Measurements from ENCODE around the gene TBC1D19. TPM values are rescaled to one million over a fixed set of nuclear protein-coding genes. Genes with fewer than 3 reads are reported as not detected.
"Not testable (repeated sequence)": the region's sequence is repeated elsewhere in the genome, so short reads cannot be mapped to it uniquely, and the experiment has no call there.

TBC1D19 gene
- total and polyA plus RNA-seq, 9 of the 15 experiments (the other 6 are each of a cell fraction or from before 2014, with no cell fraction given), result 0.73 to 5.6 (median 3.7) TPM

GRCh38 chr4:26590639-26591038, 6.8 kb downstream of the TBC1D19 start (continued):
- TF ChIP-seq ZBTB49 (CRISPR knock-in tag; IDR thresholded peaks at IDR 0.05; ENCODE audit: borderline replicate concordance), result no peak
- no peak for TF ChIP-seq HOXB6 (CRISPR knock-in tag; IDR thresholded peaks at IDR 0.05; ENCODE audit: borderline replicate concordance)
- TF ChIP-seq ZNF41 (CRISPR knock-in tag; conservative IDR thresholded peaks at IDR 0.05), result no peak
- TF ChIP-seq, protein P1, sequence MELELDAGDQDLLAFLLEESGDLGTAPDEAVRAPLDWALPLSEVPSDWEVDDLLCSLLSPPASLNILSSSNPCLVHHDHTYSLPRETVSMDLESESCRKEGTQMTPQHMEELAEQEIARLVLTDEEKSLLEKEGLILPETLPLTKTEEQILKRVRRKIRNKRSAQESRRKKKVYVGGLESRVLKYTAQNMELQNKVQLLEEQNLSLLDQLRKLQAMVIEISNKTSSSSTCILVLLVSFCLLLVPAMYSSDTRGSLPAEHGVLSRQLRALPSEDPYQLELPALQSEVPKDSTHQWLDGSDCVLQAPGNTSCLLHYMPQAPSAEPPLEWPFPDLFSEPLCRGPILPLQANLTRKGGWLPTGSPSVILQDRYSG (tag; conservative IDR thresholded peaks at IDR 0.05; ENCODE audit: low read depth), result no peak
- no peak for TF ChIP-seq FOXA3 (CRISPR knock-in tag; conservative IDR thresholded peaks at IDR 0.05 in 1 of 2, IDR thresholded peaks at IDR 0.05 in 1 of 2)

- H3K4me3 ChIP-seq; intact Hi-C loops (cut with micrococcal nuclease); H3K9me3 ChIP-seq (replicated peaks; ENCODE audit: control insufficient read depth, insufficient read depth, low read depth, low read length); POLR2A ChIA-PET; DNase-seq (ENCODE audit: extremely low read depth in 1 of 4, low spot score in 3 of 4); H4K20me1 ChIP-seq (replicated peaks; ENCODE audit: control insufficient read depth, insufficient read depth, low read length); H2AFZ ChIP-seq (ENCODE audit: low read depth, low read length); FAIRE-seq; H3K36me3 ChIP-seq (ENCODE audit: control insufficient read depth, insufficient read depth, low read length); H3K27me3 ChIP-seq (ENCODE audit: control insufficient read depth in 2 of 2, insufficient read depth in 2 of 2, low read length in 2 of 2); H3K79me2 ChIP-seq (ENCODE audit: control insufficient read depth, insufficient read depth, low read length); in situ Hi-C loops (cut with MboI); H3K4me1 ChIP-seq (replicated peaks in 1 of 2; ENCODE audit: control insufficient read depth in 2 of 2, insufficient read depth in 2 of 2, low read length in 2 of 2); BruUV-seq (replicated peaks); CTCF ChIA-PET (ENCODE audit: low intra/inter-chr PET ratio); H3K27ac ChIP-seq (ENCODE audit: extremely low read depth, low read depth, low read length); H3K9ac ChIP-seq (ENCODE audit: insufficient read depth in 1 of 2, low read depth in 2 of 2, low read length in 2 of 2); H3K9me1 ChIP-seq (ENCODE audit: control insufficient read depth, insufficient read depth, low read length); H3K4me2 ChIP-seq (ENCODE audit: insufficient read depth, low read length); ATAC-seq: not testable (repeated sequence)
- 26% methylated on average over 1 of the region's 3 CpGs for WGBS (ENCODE audit: insufficient coverage, low coverage, missing lambda C conversion rate)
These were observed 9.7 kb downstream of the TBC1D19 start for GRCh38 chr4:26593557-26593956.
